T-cell (primary cell): ENCODE results near the gene SRGAP2B. TPM values are rescaled to one million over a fixed set of nuclear protein-coding genes. Genes with fewer than 3 reads are reported as not detected.
"Not testable (repeated sequence)": the region's sequence is repeated elsewhere in the genome, so short reads cannot be mapped to it uniquely, and the experiment has no call there.

Experiments
- ATAC-seq, 4 experiments: fragments of 200-7000 bp in 3 of 4; fragments of 150-1000 bp in 1 of 4; cut with Tn5 transposase; replicated peaks in 1 of 4; 1 replicate in 3 of 4; 2 replicates in 1 of 4; pipeline ENCODE4 v1.10.0; 2021; ENCODE audit warnings: moderate library complexity in 3 of 4, mild to moderate bottlenecking in 2 of 4, moderate number of reproducible peaks in 1 of 4
- CTCF ChIA-PET, 2 donors: fragments of 300-600 bp; sonication (Branson Sonifier 250); formaldehyde crosslinking; loops; one replicate each; lab custom pipeline; 2022; ENCODE audit warnings: antibody characterized with exemption in 2 of 2; lab: Charles Lee
- POLR2A ChIA-PET, 2 donors: fragments of 300-600 bp; sonication (Branson Sonifier 250); formaldehyde crosslinking; loops; one replicate each; lab custom pipeline; 2022; ENCODE audit warnings: antibody characterized with exemption in 2 of 2; lab: Charles Lee
- DNase-seq, 35 experiments: peaks; one replicate each; pipeline versions ENCODE4 v3.0.0 to v3.0.0-alpha.2; 2013 to 2023
- H3K27ac ChIP-seq: one replicate; pipeline ENCODE4 v1.5.1; 2013; ENCODE audit warnings: low read length
- H3K27me3 ChIP-seq, 2 experiments: replicated peaks in 1 of 2; 1 replicate in 1 of 2; 2 replicates in 1 of 2; pipeline versions ENCODE4 v1.6.1 to v1.7.0; 2013; ENCODE audit warnings: low read length in 1 of 2, mixed read lengths in 1 of 2; ENCODE audit not compliant: control insufficient read depth in 2 of 2, insufficient read depth in 2 of 2; ENCODE audit errors: extremely low read depth in 1 of 2
- H3K36me3 ChIP-seq, 2 donors: 1 replicate in 1 of 2; 2 replicates in 1 of 2; pipeline versions ENCODE4 v1.6.1 to v1.7.0; 2013; ENCODE audit warnings: low read length in 1 of 2; ENCODE audit not compliant: control insufficient read depth in 2 of 2, insufficient read depth in 1 of 2; ENCODE audit errors: extremely low read depth in 1 of 2
- H3K4me1 ChIP-seq, 2 experiments: 1 replicate in 1 of 2; 2 replicates in 1 of 2; pipeline versions ENCODE4 v1.6.1 to v1.7.0; 2013; ENCODE audit warnings: low read length in 2 of 2, mixed read lengths in 1 of 2; ENCODE audit not compliant: insufficient read depth in 2 of 2, control insufficient read depth in 1 of 2; ENCODE audit errors: extremely low read depth in 1 of 2
- H3K4me3 ChIP-seq, 2 donors: 1 replicate in 1 of 2; 2 replicates in 1 of 2; pipeline versions ENCODE4 v1.5.1 to v1.7.0; 2013; ENCODE audit warnings: mild to moderate bottlenecking in 2 of 2, low read length in 1 of 2, moderate library complexity in 1 of 2; ENCODE audit not compliant: control insufficient read depth in 1 of 2; ENCODE audit errors: extremely low read depth in 1 of 2
- H3K9me3 ChIP-seq: 2 replicates; pipeline ENCODE4 v1.7.0; 2013
- H3K27ac Mint-ChIP-seq, 2 donors: one replicate each; pipeline ENCODE4 v1.8.0; 2020 to 2021; ENCODE audit warnings: mild to moderate bottlenecking in 2 of 2, mixed read lengths in 2 of 2
- H3K27me3 Mint-ChIP-seq, 2 donors: one replicate each; pipeline ENCODE4 v1.8.0; 2021 to 2022; ENCODE audit warnings: mixed read lengths in 2 of 2
- H3K36me3 Mint-ChIP-seq: one replicate; pipeline ENCODE4 v1.8.0; 2021; ENCODE audit warnings: mixed read lengths
- H3K4me1 Mint-ChIP-seq, 3 donors: one replicate each; pipeline ENCODE4 v1.8.0; 2020 to 2022; ENCODE audit warnings: mixed read lengths in 3 of 3, mild to moderate bottlenecking in 1 of 3
- H3K4me3 Mint-ChIP-seq, 3 donors: one replicate each; pipeline ENCODE4 v1.8.0; 2020 to 2022; ENCODE audit warnings: mild to moderate bottlenecking in 3 of 3, mixed read lengths in 3 of 3, moderate library complexity in 3 of 3
- H3K9me3 Mint-ChIP-seq, 3 donors: one replicate each; pipeline ENCODE4 v1.8.0; 2020 to 2022; ENCODE audit warnings: mixed read lengths in 3 of 3
- WGBS: methylation state at CpG from one replicate; pipeline ENCODE4 v1.1.5; 2013; ENCODE audit warnings: missing lambda C conversion rate; ENCODE audit not compliant: insufficient coverage; 5-methylcytosine and 5-hydroxymethylcytosine counted together
- total RNA-seq, 35 experiments: library from RNA in 6 of 35; stranded (reverse) in 6 of 35; fragments of 120-200 nt in 1 of 35; gene quantifications; one replicate each; pipeline versions ENCODE4 v1.2.1 to v1.2.4 and lab custom pipeline; 2013 to 2026

The SRGAP2B gene
- total RNA-seq (10 to 100 TPM in 4 of 5 donors, 1 to 10 TPM in 1; 9.3 to 24.9 (median 21.8) TPM), total RNA-seq (lab: John Stamatoyannopoulos, UW) (0.57 to 6.0 (median 2.4) reads per million in 29 experiments)
- total RNA-seq (2013), result 3.7 TPM

DNA sequence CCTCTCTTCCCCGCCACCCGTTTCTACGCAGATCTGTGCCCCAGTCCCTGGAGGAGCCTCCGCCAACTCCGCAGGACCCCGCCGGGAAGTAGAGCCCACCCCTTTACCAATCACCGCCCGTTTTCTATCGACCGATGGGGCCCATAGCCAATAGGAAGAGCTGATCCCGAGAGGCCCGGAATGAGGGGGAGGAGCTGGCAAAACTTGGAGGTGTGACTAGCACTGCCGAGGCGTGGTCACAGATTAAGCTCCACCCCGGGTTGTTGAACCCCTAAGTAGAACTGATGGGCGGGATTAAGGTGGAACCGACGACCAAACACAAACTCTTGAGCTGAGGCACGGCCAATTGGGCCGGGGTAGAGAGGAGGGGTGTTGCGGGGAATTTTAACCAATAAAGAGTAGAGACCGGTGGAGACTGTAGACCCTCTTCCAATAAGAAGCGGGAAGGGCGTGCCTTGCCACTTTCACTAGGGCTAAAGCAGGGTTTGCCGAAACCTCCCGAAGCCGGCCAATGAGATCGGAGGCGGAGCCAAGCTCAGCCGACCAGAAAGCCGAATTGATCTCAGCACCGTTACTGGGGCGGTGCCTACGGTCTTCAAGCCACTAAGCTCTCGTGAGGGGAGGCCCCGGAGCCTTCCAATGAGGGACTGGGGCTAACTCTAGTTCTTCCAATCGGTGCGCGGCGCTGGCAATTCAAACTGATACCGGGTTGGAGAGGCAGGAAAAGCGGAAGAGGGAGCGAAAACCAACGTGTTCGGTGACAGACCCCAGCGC lies at the start of gene SRGAP2B, which contains the start of gene FAM72D:
Gene SRGAP2B, minus strand, starts transcription at position 45 of the 774 bp plus-strand sequence. CDS start 2,427 bp downstream, outside the sequence.
Gene FAM72D, plus strand, starts transcription at position 691 of the 774 bp plus-strand sequence. CDS start 874 bp downstream, outside the sequence.
- no CpG with 5 or more reads among the region's 47 CpGs for WGBS
- H3K9me3 ChIP-seq, H3K4me1 Mint-ChIP-seq, POLR2A ChIA-PET, H3K27me3 ChIP-seq, CTCF ChIA-PET, H3K27ac Mint-ChIP-seq, H3K9me3 Mint-ChIP-seq, H3K27me3 Mint-ChIP-seq, H3K4me1 ChIP-seq, H3K27ac ChIP-seq, H3K36me3 ChIP-seq, H3K36me3 Mint-ChIP-seq, DNase-seq: not testable (repeated sequence)
- peak; percentile 81 to 84 (median 82) for ATAC-seq
- peak within 1 kb of the TSS in 1 of 2 donors; percentile 45 for H3K4me3 ChIP-seq
- H3K4me3 Mint-ChIP-seq, result peak within 1 kb of the TSS in 1 of 3 donors; percentile 56

DNA sequence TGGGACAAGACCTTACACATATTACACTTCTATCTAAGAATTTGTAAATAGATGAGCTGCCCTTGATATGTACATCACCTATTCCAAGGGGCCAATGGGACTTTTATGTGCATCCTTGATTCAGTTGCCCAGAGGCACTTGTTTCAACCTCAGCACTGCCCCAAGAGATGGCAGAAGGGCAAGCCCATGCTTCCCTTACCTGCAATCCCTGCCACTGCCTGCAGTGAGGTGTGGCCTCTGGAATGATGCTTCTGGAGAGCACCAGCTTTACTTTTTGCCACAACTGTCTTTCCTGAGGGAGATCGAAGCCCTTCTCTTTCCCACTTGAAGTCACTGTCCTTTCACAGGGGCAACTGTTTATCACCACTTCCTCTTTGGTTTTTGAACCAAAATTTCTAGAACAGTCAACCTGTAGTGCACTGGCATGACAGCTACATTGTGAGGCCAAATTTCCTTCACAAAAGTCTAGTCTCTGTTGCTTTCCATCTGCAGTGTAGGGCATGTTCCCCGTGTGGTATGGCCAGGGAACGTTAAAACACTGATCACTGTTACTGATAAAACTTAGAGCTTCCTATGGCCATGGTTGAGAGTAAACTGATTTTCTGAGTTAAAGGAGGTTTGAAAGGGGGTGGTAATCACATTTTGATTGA lies 49.3 kb upstream of the SRGAP2B start:
- H3K27ac Mint-ChIP-seq, H3K4me3 ChIP-seq, H3K27ac ChIP-seq, H3K27me3 Mint-ChIP-seq, H3K27me3 ChIP-seq, CTCF ChIA-PET, H3K36me3 ChIP-seq, H3K36me3 Mint-ChIP-seq, H3K9me3 ChIP-seq, H3K4me1 Mint-ChIP-seq, H3K9me3 Mint-ChIP-seq, H3K4me3 Mint-ChIP-seq, H3K4me1 ChIP-seq, DNase-seq, POLR2A ChIA-PET: not testable (repeated sequence)
- no CpG with 5 or more reads among the region's 3 CpGs for WGBS
- peak in 1 of 4 experiments; percentile 16 for ATAC-seq

DNA sequence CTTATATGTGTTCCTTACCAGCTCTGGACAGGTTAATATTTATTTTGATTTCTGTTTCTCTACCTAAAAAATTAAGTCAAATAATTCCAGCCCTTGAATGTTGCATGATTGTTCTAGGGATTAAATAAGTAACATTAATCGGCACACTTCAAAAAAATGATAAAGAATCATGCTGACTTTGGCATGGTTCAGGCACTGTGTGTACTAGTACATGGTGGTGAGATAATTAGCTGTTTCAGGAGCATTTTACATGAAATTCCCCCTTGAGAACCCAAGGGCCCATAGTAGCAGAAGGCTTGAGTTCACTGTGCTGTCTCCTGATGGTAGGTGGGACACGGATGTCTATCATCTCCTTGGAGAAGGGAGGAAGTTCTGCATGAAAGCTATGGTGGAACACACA lies 45.4 kb upstream of the SRGAP2B start:
- H3K36me3 ChIP-seq, H3K36me3 Mint-ChIP-seq, POLR2A ChIA-PET, DNase-seq, H3K4me3 Mint-ChIP-seq, H3K27me3 Mint-ChIP-seq, H3K4me1 ChIP-seq, H3K27ac Mint-ChIP-seq, H3K9me3 Mint-ChIP-seq, H3K27ac ChIP-seq, H3K4me1 Mint-ChIP-seq, H3K9me3 ChIP-seq, ATAC-seq, CTCF ChIA-PET, H3K4me3 ChIP-seq, H3K27me3 ChIP-seq: not testable (repeated sequence)
- WGBS, result no CpG with 5 or more reads among the region's 2 CpGs

DNA sequence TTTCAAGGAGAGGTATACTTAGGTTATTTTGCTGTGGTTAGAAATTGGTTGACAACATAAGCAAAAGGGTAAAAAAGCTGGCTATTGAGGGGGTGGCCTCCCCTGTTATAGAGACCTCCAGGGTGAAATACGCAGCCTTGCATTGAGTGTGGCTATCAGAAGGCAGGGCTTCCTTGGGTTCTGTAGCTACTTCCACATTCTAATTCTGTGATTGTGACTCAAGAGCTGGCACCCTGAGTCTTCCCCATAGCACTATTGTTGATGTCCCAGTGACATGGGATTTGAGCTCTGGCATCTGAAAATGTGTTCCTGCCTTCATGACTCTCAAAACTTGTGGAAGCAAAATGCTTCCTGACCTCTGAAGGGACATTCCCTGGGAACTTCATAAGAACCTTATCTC lies 39.3 kb upstream of the SRGAP2B start:
- H3K27ac ChIP-seq, H3K4me3 ChIP-seq, H3K36me3 ChIP-seq, H3K27me3 ChIP-seq, H3K4me3 Mint-ChIP-seq, ATAC-seq, H3K36me3 Mint-ChIP-seq, POLR2A ChIA-PET, DNase-seq, H3K4me1 ChIP-seq, H3K27me3 Mint-ChIP-seq, H3K4me1 Mint-ChIP-seq, H3K9me3 Mint-ChIP-seq, H3K9me3 ChIP-seq, CTCF ChIA-PET, H3K27ac Mint-ChIP-seq: not testable (repeated sequence)
- WGBS, result no CpG with 5 or more reads among the region's 1 CpG

DNA sequence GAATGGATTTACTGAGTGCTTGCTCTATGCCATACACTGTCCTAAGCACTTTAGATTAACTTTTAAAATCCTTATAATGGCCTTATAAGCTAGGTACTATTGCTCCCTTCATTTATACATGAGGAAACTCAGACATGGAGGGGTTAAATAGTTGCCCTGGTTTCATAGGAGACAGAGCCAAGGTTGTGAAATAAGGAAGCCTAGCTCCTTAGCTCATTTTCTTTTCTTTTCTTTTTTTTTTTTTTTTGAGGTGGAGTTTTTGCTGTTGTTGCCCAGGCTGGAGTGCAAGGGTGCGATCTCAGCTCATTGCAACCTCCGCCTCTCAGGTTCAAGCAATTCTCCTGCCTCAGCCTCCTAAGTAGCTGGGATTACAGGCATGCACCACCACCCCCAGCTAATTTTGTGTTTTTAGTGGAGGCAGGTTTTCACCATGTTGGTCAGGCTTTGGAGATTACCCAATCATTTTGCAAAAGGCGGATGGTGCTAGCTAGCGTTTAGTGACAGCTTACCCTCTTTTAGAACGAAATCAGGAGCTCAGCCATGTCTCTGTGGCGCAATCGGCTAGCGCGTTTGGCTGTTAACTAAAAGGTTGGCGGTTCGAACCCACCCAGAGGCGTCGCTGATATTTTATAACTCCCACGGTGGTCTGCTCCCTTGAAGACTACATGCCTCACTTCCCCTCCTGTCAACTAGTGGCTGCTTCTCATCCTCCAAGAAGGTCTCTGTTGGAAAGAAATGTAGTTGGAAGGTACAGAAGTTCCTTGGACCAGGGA lies 33.8 kb upstream of the SRGAP2B start:
- H3K4me3 ChIP-seq, DNase-seq, H3K27me3 ChIP-seq, H3K36me3 ChIP-seq, H3K4me1 Mint-ChIP-seq, POLR2A ChIA-PET, H3K9me3 Mint-ChIP-seq, H3K4me3 Mint-ChIP-seq, H3K27ac Mint-ChIP-seq, H3K27ac ChIP-seq, H3K4me1 ChIP-seq, H3K27me3 Mint-ChIP-seq, CTCF ChIA-PET, H3K36me3 Mint-ChIP-seq, ATAC-seq, H3K9me3 ChIP-seq: not testable (repeated sequence)
- no CpG with 5 or more reads among the region's 14 CpGs for WGBS

DNA sequence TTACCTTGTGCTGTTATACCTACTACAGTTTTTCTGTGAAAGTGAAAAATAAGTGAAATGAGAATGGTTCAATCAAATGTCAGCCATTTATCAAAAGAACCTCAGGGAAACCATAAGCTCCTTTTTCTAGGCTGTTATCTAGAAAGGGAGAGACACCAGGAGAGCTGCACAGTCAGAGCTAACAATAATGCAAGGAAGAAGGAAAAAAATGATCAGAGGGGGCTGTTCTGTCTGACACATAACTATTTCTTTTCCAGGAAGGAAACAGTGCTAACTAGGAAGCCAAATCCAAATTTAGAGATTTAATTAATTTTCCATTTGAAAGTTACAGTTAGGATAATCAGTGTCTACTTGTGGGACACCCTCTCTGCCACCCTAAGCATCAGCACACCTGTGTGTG lies 32.0 kb upstream of the SRGAP2B start:
- H3K4me1 ChIP-seq, H3K27ac Mint-ChIP-seq, CTCF ChIA-PET, H3K4me3 Mint-ChIP-seq, H3K4me1 Mint-ChIP-seq, POLR2A ChIA-PET, H3K27me3 Mint-ChIP-seq, DNase-seq, H3K9me3 ChIP-seq, H3K27me3 ChIP-seq, H3K9me3 Mint-ChIP-seq, ATAC-seq, H3K36me3 Mint-ChIP-seq, H3K36me3 ChIP-seq, H3K4me3 ChIP-seq, H3K27ac ChIP-seq: not testable (repeated sequence)
